ENCODE results near the gene VPS26C. TPM values are rescaled to one million over a fixed set of nuclear protein-coding genes. Genes with fewer than 3 reads are reported as not detected.

Gene VPS26C
- total RNA-seq, 1 experiment from 2014 or later, result 62.8 TPM

GRCh38 chr21:37214952-37215351 lies 52.2 kb downstream of the VPS26C start:
- TF ChIP-seq ZNF425 (CRISPR knock-in tag; conservative IDR thresholded peaks at IDR 0.05) (no peak), USF1 (CRISPR knock-in tag; IDR thresholded peaks at IDR 0.05) (no peak), MYBL2 (CRISPR knock-in tag; IDR thresholded peaks at IDR 0.05) (no peak), IRF2 (CRISPR knock-in tag; IDR thresholded peaks at IDR 0.05; ENCODE audit: borderline replicate concordance, low read depth) (no peak), PRRX2 (CRISPR knock-in tag; IDR thresholded peaks at IDR 0.05) (no peak), ZNF671 (CRISPR knock-in tag; IDR thresholded peaks at IDR 0.05) (no peak), CTCF (IDR thresholded peaks at IDR 0.05) (no peak), ATF6 (CRISPR knock-in tag; IDR thresholded peaks at IDR 0.05) (no peak), GABPB1 (CRISPR knock-in tag; IDR thresholded peaks at IDR 0.05) (no peak), NR3C1 (CRISPR knock-in tag; conservative IDR thresholded peaks at IDR 0.05; ENCODE audit: low read depth) (no peak), ZNF263 (CRISPR knock-in tag; IDR thresholded peaks at IDR 0.05; ENCODE audit: low read depth) (no peak), HMGA2 (CRISPR knock-in tag; IDR thresholded peaks at IDR 0.05) (no peak), MLX (CRISPR knock-in tag; IDR thresholded peaks at IDR 0.05) (no peak), CREM (CRISPR knock-in tag; IDR thresholded peaks at IDR 0.05) (no peak), FOXJ3 (CRISPR knock-in tag; IDR thresholded peaks at IDR 0.05; ENCODE audit: borderline replicate concordance) (no peak), CBFB (CRISPR knock-in tag; IDR thresholded peaks at IDR 0.05; ENCODE audit: low read depth) (no peak), ZNF219 (CRISPR knock-in tag; IDR thresholded peaks at IDR 0.05; ENCODE audit: borderline replicate concordance) (no peak), ATF2 (CRISPR knock-in tag; IDR thresholded peaks at IDR 0.05; ENCODE audit: borderline replicate concordance, low read depth) (no peak), HMGXB4 (CRISPR knock-in tag; IDR thresholded peaks at IDR 0.05) (no peak)
- Mint-ChIP-seq H3K4me1 (no peaks in the 10 kb centered on the region; the same call in 1 of the 2 replicates), H3K9me3 (peaks cover 22% of the 10 kb centered on the region), H3K27me3 (ENCODE audit: low read depth) (peaks cover 13% of the 10 kb centered on the region), H3K36me3 (peaks cover 3% of the 10 kb centered on the region), H3K4me3 (no peak overlapping the region), H3K27ac (no peak overlapping the region)
- DNase-seq (ENCODE audit: low spot score) (no peak), ATAC-seq (no peak)
- ChIA-PET POLR2A (no interaction called here), CTCF (no interaction called here)
